Fibroblast of lung (primary cell): ENCODE data around the gene REEP2. TPM values are rescaled to one million over a fixed set of nuclear protein-coding genes. Genes with fewer than 3 reads are reported as not detected.
A peak's percentile ranks its signal among the peaks of the same experiment; 100 is the strongest.

ENCODE experiments used
- DNase-seq, 2 donors: peaks; one replicate each; pipeline versions ENCODE4 v3.0.0 to v3.0.0-alpha.2; 2010; ENCODE audit warnings: low read depth in 2 of 2
- H2AFZ ChIP-seq: 2 replicates; pipeline ENCODE4 v1.5.1; 2012; ENCODE audit warnings: low read length, control low read depth, inconsistent platforms
- H3K27ac ChIP-seq: 2 replicates; pipeline ENCODE4 v1.5.1; 2011; ENCODE audit warnings: low read length, control low read depth; ENCODE audit not compliant: insufficient read depth
- H3K27me3 ChIP-seq: 2 replicates; pipeline ENCODE4 v1.5.1; 2011; ENCODE audit warnings: mild to moderate bottlenecking, low read length; ENCODE audit not compliant: control insufficient read depth, insufficient read depth
- H3K36me3 ChIP-seq: 2 replicates; pipeline ENCODE4 v1.5.1; 2011; ENCODE audit warnings: low read length; ENCODE audit not compliant: control insufficient read depth, insufficient read depth
- H3K4me1 ChIP-seq: 2 replicates; pipeline ENCODE4 v1.5.1; 2011; ENCODE audit warnings: low read length; ENCODE audit not compliant: control insufficient read depth, insufficient read depth; ENCODE audit errors: extremely low read depth
- H3K4me2 ChIP-seq: 2 replicates; pipeline ENCODE4 v1.5.1; 2011; ENCODE audit warnings: low read length, control low read depth; ENCODE audit not compliant: insufficient read depth; ENCODE audit errors: extremely low read depth
- H3K4me3 ChIP-seq, 4 experiments: fragments of 200-600 bp in 1 of 4; sonication (generic) in 1 of 4; replicated peaks in 1 of 4; 2 replicates each; pipeline ENCODE4 v1.5.1; 2011 to 2016; ENCODE audit warnings: low read length in 4 of 4, low read depth in 3 of 4, mild to moderate bottlenecking in 3 of 4, control low read depth in 2 of 4, inconsistent platforms in 1 of 4, mixed read lengths in 1 of 4; ENCODE audit not compliant: insufficient read depth in 1 of 4; ENCODE audit errors: control extremely low read depth in 1 of 4
- H3K79me2 ChIP-seq: 2 replicates; pipeline ENCODE4 v1.5.1; 2012; ENCODE audit warnings: mild to moderate bottlenecking, low read length, inconsistent platforms; ENCODE audit not compliant: control insufficient read depth, insufficient read depth
- H3K9ac ChIP-seq: 2 replicates; pipeline ENCODE4 v1.5.1; 2011; ENCODE audit warnings: mild to moderate bottlenecking, low read length, control low read depth; ENCODE audit not compliant: insufficient read depth
- H3K9me3 ChIP-seq: 2 replicates; pipeline ENCODE4 v1.5.1; 2012; ENCODE audit warnings: low read depth, low read length; ENCODE audit not compliant: control insufficient read depth, insufficient read depth
- H4K20me1 ChIP-seq: 2 replicates; pipeline ENCODE4 v1.5.1; 2011; ENCODE audit warnings: low read length; ENCODE audit not compliant: control insufficient read depth, insufficient read depth; ENCODE audit errors: extremely low read depth
- CTCF ChIP-seq, 2 donors: IDR thresholded peaks in 1 of 2; conservative IDR thresholded peaks in 1 of 2; 1 replicate in 1 of 2; 2 replicates in 1 of 2; pipeline ENCODE4 v1.5.1; 2011 to 2012; ENCODE audit warnings: low read length in 2 of 2, control low read depth in 1 of 2, inconsistent platforms in 1 of 2, low read depth in 1 of 2, mild to moderate bottlenecking in 1 of 2
- EZH2 ChIP-seq: IDR thresholded peaks from 2 replicates; pipeline ENCODE4 v1.5.1; 2012; ENCODE audit warnings: low read length, control low read depth, mild to moderate bottlenecking; ENCODE audit errors: missing control alignments
- polyA plus RNA-seq, 2 donors: library from polyadenylated mRNA; depleted of rRNA in 1 of 2; stranded (reverse) in 1 of 2; unstranded in 1 of 2; fragments of >200 nt; gene quantifications; 2 replicates each; pipeline ENCODE4 v1.2.1, GENCODE V29; 2011 to 2012; ENCODE audit warnings: missing spikeins in 1 of 2
- total RNA-seq: library from RNA; depleted of rRNA; stranded (reverse); fragments of >200 nt; gene quantifications from 2 replicates; pipeline ENCODE4 v1.2.1, GENCODE V29; 2014

The REEP2 gene
- total and polyA plus RNA-seq, 2 donors (not counting 1 experiment from before 2014, with no cell fraction given) = 6.1 to 14.4 TPM

- peak; percentile 52 to 78 for DNase-seq
- Histone ChIP-seq H3K9ac (no peak overlapping the region), H3K27ac (no peak overlapping the region), H3K9me3 (no peaks in the 10 kb centered on the region), H2AFZ (no peak overlapping the region), H3K36me3 (peaks cover 1% of the 10 kb centered on the region), H4K20me1 (no peaks in the 10 kb centered on the region), H3K27me3 (no peaks in the 10 kb centered on the region), H3K79me2 (peaks cover 10% of the 10 kb centered on the region), H3K4me1 (peaks cover 6% of the 10 kb centered on the region), H3K4me3 (no peak overlapping the region), H3K4me2 (peak overlapping the region; percentile 13)
- TF ChIP-seq EZH2 = no peak
- no peak for TF ChIP-seq CTCF (conservative IDR thresholded peaks at IDR 0.05 in 1 of 2, IDR thresholded peaks at IDR 0.05 in 1 of 2; ENCODE audit: low read depth in 1 of 2, low read length in 2 of 2)
Measured at GRCh38 chr5:138461343-138462125, 22.7 kb downstream of the REEP2 start.

GRCh38 chr5:138463419-138464007 lies 24.7 kb downstream of the REEP2 start:
- Histone ChIP-seq H4K20me1 (no peaks in the 10 kb centered on the region), H3K27me3 (no peaks in the 10 kb centered on the region), H3K36me3 (peaks cover 9% of the 10 kb centered on the region), H3K4me1 (peaks cover 6% of the 10 kb centered on the region), H3K9ac (peak overlapping the region; percentile 80), H3K4me3 (peak overlapping the region; percentile 61 to 83 (median 71)), H3K4me2 (peak overlapping the region; percentile 83), H3K9me3 (no peaks in the 10 kb centered on the region), H3K27ac (peak overlapping the region; percentile 91), H2AFZ (no peak overlapping the region), H3K79me2 (peaks cover 16% of the 10 kb centered on the region)
- no peak for TF ChIP-seq CTCF (conservative IDR thresholded peaks at IDR 0.05 in 1 of 2, IDR thresholded peaks at IDR 0.05 in 1 of 2; ENCODE audit: low read depth in 1 of 2, low read length in 2 of 2)
- TF ChIP-seq EZH2 = no peak
- DNase-seq = peak in 1 of 2 donors; percentile 20

GRCh38 chr5:138464008-138464387 lies 25.1 kb downstream of the REEP2 start:
- H3K4me3 ChIP-seq = peak overlapping the region; percentile 69 to 83 (median 76)
- TF ChIP-seq EZH2 (no peak), CTCF (conservative IDR thresholded peaks at IDR 0.05 in 1 of 2, IDR thresholded peaks at IDR 0.05 in 1 of 2; ENCODE audit: low read depth in 1 of 2, low read length in 2 of 2) (peak; percentile 48 to 56)
- no peaks in the 10 kb centered on the region for H3K9me3 ChIP-seq
- H4K20me1 ChIP-seq = no peaks in the 10 kb centered on the region
- peaks cover 16% of the 10 kb centered on the region for H3K79me2 ChIP-seq
- peaks cover 9% of the 10 kb centered on the region for H3K36me3 ChIP-seq
- peak; percentile 93 to 95 for DNase-seq
- H3K9ac ChIP-seq = peak overlapping the region; percentile 80
- H3K27ac ChIP-seq = peak overlapping the region; percentile 91
- no peaks in the 10 kb centered on the region for H3K27me3 ChIP-seq
- H2AFZ ChIP-seq = no peak overlapping the region
- peak overlapping the region; percentile 93 for H3K4me2 ChIP-seq
- H3K4me1 ChIP-seq = peaks cover 6% of the 10 kb centered on the region
